ENCODE measurements around the gene FUT7.
"Not testable (repeated sequence)": the region's sequence is repeated elsewhere in the genome, so short reads cannot be mapped to it uniquely, and the experiment has no call there.

FUT7 gene

GRCh38 chr9:137068539-137069507 is 36.9 kb upstream of the FUT7 start:
- intact Hi-C loops (cut with DNase I), result no loop called here
- DNase-seq, result no peak

GRCh38 chr9:137067860-137068538 is 36.1 kb upstream of the FUT7 start:
- intact Hi-C loops (cut with DNase I), result loop anchor here (2.0 kb wide), 1 partner anchor 21 kb away; the partner anchor contains the start of gene NPDC1
- DNase-seq, result peak; percentile 80 to 94 (median 86)

GRCh38 chr9:137066096-137066861 is 34.4 kb upstream of the FUT7 start:
- intact Hi-C loops (cut with DNase I), result loop anchor here (2.0 kb wide), 1 partner anchor 19 kb away; the partner anchor contains the start of gene NPDC1
- DNase-seq, result no peak

GRCh38 chr9:137065336-137065967 is 33.6 kb upstream of the FUT7 start:
- DNase-seq, result no peak
- intact Hi-C loops (cut with DNase I), result no loop called here

GRCh38 chr9:137064880-137065164 is 32.9 kb upstream of the FUT7 start:
- DNase-seq, result no peak
- intact Hi-C loops (cut with DNase I), result no loop called here

GRCh38 chr9:137064027-137064879 is 32.4 kb upstream of the FUT7 start:
- intact Hi-C loops (cut with DNase I), result no loop called here
- peak in 40 of 42 donors; percentile 54 to 90 (median 78) for DNase-seq

GRCh38 chr9:137063311-137064026 is 31.6 kb upstream of the FUT7 start:
- intact Hi-C loops (cut with DNase I), result no loop called here
- no peak for DNase-seq

- intact Hi-C loops (cut with DNase I); DNase-seq: not testable (repeated sequence)
Observed at GRCh38 chr9:137062798-137063197, 30.9 kb upstream of the FUT7 start.

- intact Hi-C loops (cut with DNase I), result no loop called here
- DNase-seq, result no peak
Observed at GRCh38 chr9:137062384-137062783, 30.5 kb upstream of the FUT7 start.

GRCh38 chr9:137058521-137059234 is 26.8 kb upstream of the FUT7 start:
- intact Hi-C loops (cut with DNase I), result no loop called here
- no peak for DNase-seq

- DNase-seq, result no peak
Observed at GRCh38 chr9:137057545-137057944, 25.7 kb upstream of the FUT7 start.

GRCh38 chr9:137056739-137057415 is 25.0 kb upstream of the FUT7 start:
- DNase-seq, result no peak
- intact Hi-C loops (cut with DNase I), result no loop called here

More at GRCh38 chr9:137057545-137057944, 25.7 kb upstream of the FUT7 start:
- intact Hi-C loops (cut with DNase I), result no loop called here

- peak; percentile 87 to 99 (median 96) for DNase-seq
Observed at GRCh38 chr9:137055385-137056364, 23.8 kb upstream of the FUT7 start.

GRCh38 chr9:137054932-137055384 is 23.1 kb upstream of the FUT7 start:
- intact Hi-C loops (cut with DNase I), result no loop called here
- DNase-seq, result peak in 13 of 42 donors; percentile 32 to 78 (median 63)

More at GRCh38 chr9:137055385-137056364, 23.8 kb upstream of the FUT7 start:
- intact Hi-C loops (cut with DNase I), result no loop called here
